ENCODE measurements around the gene CS.
A peak's percentile ranks its signal among the peaks of the same experiment; 100 is the strongest.

Gene CS

DNA sequence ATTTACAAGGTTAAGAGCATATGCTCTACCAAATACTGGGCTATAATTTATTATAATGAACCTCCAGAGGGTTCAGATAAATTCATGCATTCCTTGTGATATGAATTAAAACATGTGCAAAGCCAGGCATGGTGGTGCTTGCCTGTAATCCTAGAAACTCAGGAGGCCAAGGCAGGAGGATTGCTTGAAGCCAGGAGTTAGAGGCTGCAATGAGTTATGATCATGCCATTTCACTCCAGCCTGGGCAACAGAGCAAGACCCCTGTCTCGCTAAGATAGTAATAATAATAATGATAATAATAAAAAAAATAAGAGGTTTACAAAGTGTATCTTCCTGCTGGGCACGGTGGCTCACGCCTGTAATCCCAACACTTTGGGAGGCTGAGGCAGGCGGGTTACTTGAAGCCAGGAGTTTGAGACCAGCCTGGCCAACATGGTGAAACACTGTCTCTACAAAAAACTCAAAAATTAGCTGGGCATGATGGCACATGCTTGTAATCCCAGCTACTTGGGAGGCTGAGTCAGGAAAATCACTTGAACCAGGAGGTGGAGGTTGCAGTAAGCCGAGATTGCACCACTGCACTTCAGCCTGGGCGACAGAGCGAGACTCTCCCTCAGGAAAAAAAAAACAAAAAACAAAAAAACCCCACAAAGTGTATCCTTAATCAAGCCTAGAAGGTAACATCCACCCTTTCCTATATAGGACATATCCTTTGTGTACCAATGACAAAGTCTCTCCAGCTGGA lies 7.3 kb upstream of the CS start:
- TF ChIP-seq, protein P1, sequence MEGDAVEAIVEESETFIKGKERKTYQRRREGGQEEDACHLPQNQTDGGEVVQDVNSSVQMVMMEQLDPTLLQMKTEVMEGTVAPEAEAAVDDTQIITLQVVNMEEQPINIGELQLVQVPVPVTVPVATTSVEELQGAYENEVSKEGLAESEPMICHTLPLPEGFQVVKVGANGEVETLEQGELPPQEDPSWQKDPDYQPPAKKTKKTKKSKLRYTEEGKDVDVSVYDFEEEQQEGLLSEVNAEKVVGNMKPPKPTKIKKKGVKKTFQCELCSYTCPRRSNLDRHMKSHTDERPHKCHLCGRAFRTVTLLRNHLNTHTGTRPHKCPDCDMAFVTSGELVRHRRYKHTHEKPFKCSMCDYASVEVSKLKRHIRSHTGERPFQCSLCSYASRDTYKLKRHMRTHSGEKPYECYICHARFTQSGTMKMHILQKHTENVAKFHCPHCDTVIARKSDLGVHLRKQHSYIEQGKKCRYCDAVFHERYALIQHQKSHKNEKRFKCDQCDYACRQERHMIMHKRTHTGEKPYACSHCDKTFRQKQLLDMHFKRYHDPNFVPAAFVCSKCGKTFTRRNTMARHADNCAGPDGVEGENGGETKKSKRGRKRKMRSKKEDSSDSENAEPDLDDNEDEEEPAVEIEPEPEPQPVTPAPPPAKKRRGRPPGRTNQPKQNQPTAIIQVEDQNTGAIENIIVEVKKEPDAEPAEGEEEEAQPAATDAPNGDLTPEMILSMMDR (conservative IDR thresholded peaks at IDR 0.05; ENCODE audit: control insufficient read depth, insufficient read depth, low read depth, low read length): no peak
- no peak for DNase-seq (ENCODE audit: low read depth)
- no peak overlapping the region for H3K4me3 ChIP-seq (ENCODE audit: control insufficient read depth, low read depth, low read length)

DNA sequence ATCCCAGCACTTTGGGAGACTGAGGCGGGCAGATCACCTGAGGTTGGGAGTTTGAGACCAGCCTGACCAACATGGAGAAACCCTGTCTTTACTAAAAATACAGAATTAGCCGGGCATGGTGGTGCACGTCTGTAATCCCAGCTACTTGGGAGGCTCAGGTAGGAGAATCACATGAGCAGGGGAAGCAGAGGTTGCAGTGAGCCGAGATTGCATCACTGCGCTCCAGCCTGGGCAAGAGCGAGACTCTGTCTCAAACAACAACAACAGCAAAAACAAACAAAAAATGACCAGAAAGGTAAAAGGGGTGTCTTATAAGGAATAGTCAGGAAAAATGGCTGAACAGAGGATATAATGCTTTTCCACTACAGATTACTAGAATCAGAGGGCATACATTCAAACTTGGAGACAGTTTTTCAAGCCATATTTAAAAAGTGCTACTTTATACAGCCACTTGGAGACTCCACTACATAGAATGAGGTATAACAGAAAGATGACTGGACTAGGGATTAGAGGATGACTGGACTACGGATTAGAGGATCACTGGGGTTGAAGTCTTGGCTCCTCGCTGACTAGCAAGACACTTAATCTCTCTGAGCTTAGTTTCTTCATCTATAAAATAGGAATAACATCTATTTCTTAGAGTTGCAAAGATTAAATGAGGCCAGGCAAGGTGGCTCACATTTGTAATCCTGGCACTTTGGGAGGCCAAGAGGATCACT lies 4.9 kb upstream of the CS start:
- TF ChIP-seq, protein P1 (conservative IDR thresholded peaks at IDR 0.05; ENCODE audit: control insufficient read depth, insufficient read depth, low read depth, low read length): no peak
- no peak overlapping the region for H3K4me3 ChIP-seq (ENCODE audit: control insufficient read depth, low read depth, low read length)
- DNase-seq (ENCODE audit: low read depth): no peak

DNA sequence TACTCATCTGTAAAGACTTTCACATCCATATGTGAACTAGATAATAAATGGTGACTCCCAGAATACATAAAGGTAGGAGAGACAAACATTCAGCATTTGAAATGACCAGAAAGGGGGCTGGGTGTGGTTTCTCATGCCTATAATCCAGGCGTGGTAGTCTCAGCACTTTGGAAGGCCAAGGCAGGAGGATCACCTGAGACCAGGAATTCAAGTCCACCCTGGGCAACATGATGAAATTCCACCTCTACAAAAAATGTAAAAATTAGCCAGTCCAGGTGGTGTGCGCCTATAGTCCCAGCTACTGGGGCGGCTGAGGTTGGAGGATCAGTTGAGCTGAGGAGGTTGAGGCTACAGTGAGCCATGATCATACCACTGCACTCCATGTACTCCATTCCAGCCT lies 4.1 kb upstream of the CS start:
- DNase-seq (ENCODE audit: low read depth): no peak
- no peak overlapping the region for H3K4me3 ChIP-seq (ENCODE audit: control insufficient read depth, low read depth, low read length)
- TF ChIP-seq, protein P1 (conservative IDR thresholded peaks at IDR 0.05; ENCODE audit: control insufficient read depth, insufficient read depth, low read depth, low read length): no peak

DNA sequence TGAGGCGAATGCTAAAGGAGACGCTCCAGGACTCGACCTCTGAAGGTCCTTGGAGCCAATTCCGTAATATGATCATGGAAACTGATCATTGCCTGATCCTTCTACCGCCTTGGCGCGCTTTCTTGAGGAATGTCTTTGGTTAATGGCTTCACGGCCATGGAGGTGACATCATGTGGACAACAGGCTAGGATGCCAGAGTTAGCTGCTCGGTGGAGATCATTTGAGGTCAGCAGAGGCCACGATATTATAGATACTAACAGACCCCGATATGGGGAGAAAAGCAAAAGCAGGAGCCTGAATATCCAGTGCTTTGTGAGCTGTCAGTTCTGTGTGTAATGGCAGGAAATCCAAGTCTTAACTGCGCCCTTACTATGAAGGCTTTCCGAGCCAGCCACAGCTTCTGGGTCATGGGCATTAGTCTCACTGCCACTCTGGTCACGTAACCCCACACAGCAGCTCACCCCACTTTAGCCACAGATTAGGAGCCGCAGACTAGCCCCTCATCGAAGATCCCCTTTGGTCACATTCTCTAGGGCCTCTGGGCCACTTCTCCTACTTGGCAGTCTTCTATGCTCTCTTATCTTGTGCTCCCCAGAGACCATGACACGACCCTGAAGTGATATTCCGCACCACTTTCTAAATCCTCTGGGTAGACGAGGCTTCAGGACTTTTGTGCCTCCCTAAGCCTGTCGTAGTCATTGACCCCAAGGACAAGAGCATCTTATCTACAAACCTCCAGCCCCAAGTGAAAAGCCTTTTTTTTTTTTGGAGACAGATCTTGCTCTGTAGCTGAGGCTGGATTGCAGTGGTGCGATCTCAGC lies 724 bp upstream of the CS start:
- H3K4me3 ChIP-seq (ENCODE audit: control insufficient read depth, low read depth, low read length): peak overlapping the region; percentile 97
- TF ChIP-seq, protein P1 (conservative IDR thresholded peaks at IDR 0.05; ENCODE audit: control insufficient read depth, insufficient read depth, low read depth, low read length): no peak
- DNase-seq (ENCODE audit: low read depth): no peak

DNA sequence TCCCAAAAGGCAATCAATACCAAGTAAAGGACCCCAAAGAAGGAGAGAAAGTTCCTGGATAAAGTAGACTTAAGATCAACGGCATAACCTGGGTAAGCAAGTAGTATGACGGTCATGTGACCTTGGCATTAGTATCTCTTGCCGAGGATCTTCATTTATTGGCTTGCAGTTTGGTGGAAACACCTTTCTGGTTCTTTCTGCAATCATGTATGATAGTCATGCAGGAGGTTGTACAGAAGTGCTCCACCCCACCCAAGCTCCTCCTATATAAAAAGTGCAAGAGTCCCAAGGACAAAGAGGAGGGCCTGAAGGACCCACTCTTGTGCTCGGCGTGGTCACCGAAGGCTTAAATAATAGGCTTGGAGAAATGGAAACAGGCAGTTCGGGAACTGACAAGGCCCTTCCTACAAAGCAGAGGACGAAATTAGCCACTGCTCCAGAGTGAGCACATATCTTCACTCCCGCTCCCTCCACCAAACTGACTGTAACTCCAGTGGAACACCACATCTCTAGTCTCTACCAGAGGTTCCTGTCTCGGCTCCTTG lies 750 bp downstream of the CS start:
- peak; percentile 23 for DNase-seq (ENCODE audit: low read depth)
- TF ChIP-seq, protein P1 (conservative IDR thresholded peaks at IDR 0.05; ENCODE audit: control insufficient read depth, insufficient read depth, low read depth, low read length): no peak
- H3K4me3 ChIP-seq (ENCODE audit: control insufficient read depth, low read depth, low read length): peak overlapping the region; percentile 97

DNA sequence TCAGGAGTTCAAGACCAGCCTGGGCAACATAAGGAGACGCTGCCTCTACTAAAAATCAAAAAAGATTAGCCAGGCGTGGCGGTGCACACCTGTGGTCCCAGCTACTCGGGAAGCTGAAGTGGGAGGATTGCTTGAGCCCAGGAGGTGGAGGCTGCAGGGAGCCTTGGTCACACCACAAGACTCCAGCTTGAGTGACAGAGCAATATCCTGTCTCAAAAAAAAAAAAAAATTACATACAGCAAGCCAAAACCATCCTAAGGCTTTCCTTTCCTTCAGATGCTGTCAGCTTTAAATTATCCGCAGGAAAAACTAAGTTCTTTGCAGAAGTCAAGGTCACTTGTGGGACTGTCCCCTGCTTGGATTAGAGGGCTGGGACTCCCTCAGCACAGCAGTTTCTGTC lies 1.3 kb downstream of the CS start:
- no peak for DNase-seq (ENCODE audit: low read depth)
- TF ChIP-seq, protein P1 (conservative IDR thresholded peaks at IDR 0.05; ENCODE audit: control insufficient read depth, insufficient read depth, low read depth, low read length): no peak
- H3K4me3 ChIP-seq (ENCODE audit: control insufficient read depth, low read depth, low read length): peak overlapping the region; percentile 97

All from fibroblast of mammary gland (primary cell).